CD4-positive, alpha-beta T cell treated with Interleukin-4 for 4 hours (primary cell): ENCODE results near the gene PDZD2.
A peak's percentile ranks its signal among the peaks of the same experiment; 100 is the strongest.
"Not testable (repeated sequence)": the region's sequence is repeated elsewhere in the genome, so short reads cannot be mapped to it uniquely, and the experiment has no call there.

Experiments
- DNase-seq: peaks from one replicate; pipeline ENCODE4 v3.0.0-alpha.2; 2020

PDZD2 gene

GRCh38 chr5:32118922-32119321, 480.0 kb downstream of the PDZD2 start:
- DNase-seq, result not testable (repeated sequence)

- DNase-seq, result no peak
Measured at GRCh38 chr5:32123058-32123805, 484.3 kb downstream of the PDZD2 start.

- DNase-seq, result no peak
Measured at GRCh38 chr5:32123889-32124676, 485.2 kb downstream of the PDZD2 start.

- DNase-seq, result no peak
Measured at GRCh38 chr5:32126691-32127090, 487.8 kb downstream of the PDZD2 start.

GRCh38 chr5:32127711-32128110, 488.8 kb downstream of the PDZD2 start:
- DNase-seq, result no peak

GRCh38 chr5:32129074-32129598, 490.2 kb downstream of the PDZD2 start:
- no peak for DNase-seq

GRCh38 chr5:32130865-32131264, 491.9 kb downstream of the PDZD2 start:
- no peak for DNase-seq

GRCh38 chr5:32131604-32132003, 492.7 kb downstream of the PDZD2 start:
- no peak for DNase-seq

GRCh38 chr5:32132757-32133156, 493.8 kb downstream of the PDZD2 start:
- DNase-seq, result no peak

GRCh38 chr5:32135086-32135485, 496.2 kb downstream of the PDZD2 start:
- DNase-seq, result no peak

- no peak for DNase-seq
Measured at GRCh38 chr5:32136342-32136741, 497.4 kb downstream of the PDZD2 start.

GRCh38 chr5:32138839-32139493, 500.0 kb downstream of the PDZD2 start:
- peak; percentile 41 for DNase-seq

- DNase-seq, result no peak
Measured at GRCh38 chr5:32143617-32144377, 504.9 kb downstream of the PDZD2 start.

GRCh38 chr5:32144378-32145207, 505.7 kb downstream of the PDZD2 start:
- DNase-seq, result no peak

- no peak for DNase-seq
Measured at GRCh38 chr5:32145378-32145777, 506.4 kb downstream of the PDZD2 start.

- DNase-seq, result no peak
Measured at GRCh38 chr5:32147236-32147635, 508.3 kb downstream of the PDZD2 start.

GRCh38 chr5:32147959-32148358, 509.0 kb downstream of the PDZD2 start:
- no peak for DNase-seq

GRCh38 chr5:32150366-32150765, 511.4 kb downstream of the PDZD2 start:
- DNase-seq, result no peak

- no peak for DNase-seq
Measured at GRCh38 chr5:32151198-32151597, 512.3 kb downstream of the PDZD2 start.

GRCh38 chr5:32153723-32154122, 514.8 kb downstream of the PDZD2 start:
- no peak for DNase-seq

- DNase-seq, result no peak
Measured at GRCh38 chr5:32155211-32155610, 516.3 kb downstream of the PDZD2 start.

GRCh38 chr5:32156635-32157034, 517.7 kb downstream of the PDZD2 start:
- no peak for DNase-seq
